ENCODE data around the gene VSIR.

VSIR gene

GRCh38 chr10:71790749-71791440, 17.6 kb upstream of the VSIR start:
- H3K4me2 ChIP-seq (ENCODE audit: low read length) = peak overlapping the region; percentile 99
- no peaks in the 10 kb centered on the region for H4K20me1 ChIP-seq (ENCODE audit: insufficient read depth, low read length)
- H2AFZ ChIP-seq (ENCODE audit: low read depth, low read length) = no peak overlapping the region
- no peaks in the 10 kb centered on the region for H3K36me3 ChIP-seq (replicated peaks; ENCODE audit: low read depth, low read length)
- H3K79me2 ChIP-seq (ENCODE audit: low read length) = no peaks in the 10 kb centered on the region
- peaks cover 32% of the 10 kb centered on the region for H3K27me3 ChIP-seq (ENCODE audit: low read depth, low read length)
- H3K27ac ChIP-seq (ENCODE audit: low read length) = no peak overlapping the region
- peak overlapping the region; percentile 22; the same call in 1 of the 2 replicates for H3K9ac ChIP-seq (ENCODE audit: low read length)
- TF ChIP-seq CTCF (IDR thresholded peaks at IDR 0.05; ENCODE audit: low read depth, low read length) = no peak
- no peak for TF ChIP-seq EZH2phosphoT487 (IDR thresholded peaks at IDR 0.05; ENCODE audit: low read depth)
- peaks cover 16% of the 10 kb centered on the region for H3K4me1 ChIP-seq (ENCODE audit: low read length)
- H3K4me3 ChIP-seq (ENCODE audit: low read length) = peak overlapping the region; percentile 75
- no peaks in the 10 kb centered on the region for H3K9me3 ChIP-seq (ENCODE audit: insufficient read depth, low read length)

GRCh38 chr10:71789871-71790270, 16.6 kb upstream of the VSIR start:
- Histone ChIP-seq H3K4me1 (ENCODE audit: low read length) (peaks cover 16% of the 10 kb centered on the region), H3K9me3 (ENCODE audit: insufficient read depth, low read length) (no peaks in the 10 kb centered on the region), H3K9ac (ENCODE audit: low read length) (no peak overlapping the region), H3K27ac (ENCODE audit: low read length) (no peak overlapping the region), H3K27me3 (ENCODE audit: low read depth, low read length) (peaks cover 34% of the 10 kb centered on the region), H4K20me1 (ENCODE audit: insufficient read depth, low read length) (no peaks in the 10 kb centered on the region), H3K36me3 (replicated peaks; ENCODE audit: low read depth, low read length) (no peaks in the 10 kb centered on the region), H3K4me2 (ENCODE audit: low read length) (peak overlapping the region; percentile 99; the same call in 1 of the 2 replicates), H2AFZ (ENCODE audit: low read depth, low read length) (no peak overlapping the region), H3K4me3 (ENCODE audit: low read length) (no peak overlapping the region), H3K79me2 (ENCODE audit: low read length) (no peaks in the 10 kb centered on the region)
- no peak for TF ChIP-seq EZH2phosphoT487 (IDR thresholded peaks at IDR 0.05; ENCODE audit: low read depth)
- no peak for TF ChIP-seq CTCF (IDR thresholded peaks at IDR 0.05; ENCODE audit: low read depth, low read length)

GRCh38 chr10:71788954-71789353, 15.6 kb upstream of the VSIR start:
- no peak for TF ChIP-seq EZH2phosphoT487 (IDR thresholded peaks at IDR 0.05; ENCODE audit: low read depth)
- TF ChIP-seq CTCF (IDR thresholded peaks at IDR 0.05; ENCODE audit: low read depth, low read length) = no peak
- Histone ChIP-seq H2AFZ (ENCODE audit: low read depth, low read length) (no peak overlapping the region), H3K9ac (ENCODE audit: low read length) (no peak overlapping the region), H3K27me3 (ENCODE audit: low read depth, low read length) (peaks cover 27% of the 10 kb centered on the region), H3K27ac (ENCODE audit: low read length) (no peak overlapping the region), H3K4me2 (ENCODE audit: low read length) (no peak overlapping the region), H3K36me3 (replicated peaks; ENCODE audit: low read depth, low read length) (no peaks in the 10 kb centered on the region), H4K20me1 (ENCODE audit: insufficient read depth, low read length) (no peaks in the 10 kb centered on the region), H3K9me3 (ENCODE audit: insufficient read depth, low read length) (no peaks in the 10 kb centered on the region), H3K79me2 (ENCODE audit: low read length) (no peaks in the 10 kb centered on the region), H3K4me3 (ENCODE audit: low read length) (no peak overlapping the region), H3K4me1 (ENCODE audit: low read length) (peaks cover 16% of the 10 kb centered on the region)

- H3K9ac ChIP-seq (ENCODE audit: low read length) = no peak overlapping the region
- H4K20me1 ChIP-seq (ENCODE audit: insufficient read depth, low read length) = no peaks in the 10 kb centered on the region
- peaks cover under 1% of the 10 kb centered on the region; the same call in 1 of the 2 replicates for H3K4me1 ChIP-seq (ENCODE audit: low read length)
- no peaks in the 10 kb centered on the region for H3K79me2 ChIP-seq (ENCODE audit: low read length)
- H3K4me3 ChIP-seq (ENCODE audit: low read length) = no peak overlapping the region
- no peak overlapping the region for H3K4me2 ChIP-seq (ENCODE audit: low read length)
- H3K27me3 ChIP-seq (ENCODE audit: low read depth, low read length) = peaks cover 22% of the 10 kb centered on the region
- H2AFZ ChIP-seq (ENCODE audit: low read depth, low read length) = no peak overlapping the region
- TF ChIP-seq CTCF (IDR thresholded peaks at IDR 0.05; ENCODE audit: low read depth, low read length) = no peak
- no peak for TF ChIP-seq EZH2phosphoT487 (IDR thresholded peaks at IDR 0.05; ENCODE audit: low read depth)
- no peaks in the 10 kb centered on the region for H3K36me3 ChIP-seq (replicated peaks; ENCODE audit: low read depth, low read length)
- no peak overlapping the region for H3K27ac ChIP-seq (ENCODE audit: low read length)
- H3K9me3 ChIP-seq (ENCODE audit: insufficient read depth, low read length) = no peaks in the 10 kb centered on the region
Observed at GRCh38 chr10:71784679-71785272, 11.5 kb upstream of the VSIR start.
